HG03045 (cell line): ENCODE measurements around the gene LUC7L.
"Not testable (repeated sequence)": the region's sequence is repeated elsewhere in the genome, so short reads cannot be mapped to it uniquely, and the experiment has no call there.

Experiments used
- ATAC-seq: cut with Tn5 transposase; IDR thresholded peaks from one replicate; pipeline ENCODE4 v1.9.1; 2021; ENCODE audit warnings: mild to moderate bottlenecking, moderate library complexity; ENCODE audit not compliant: unreplicated experiment

The LUC7L gene

DNA sequence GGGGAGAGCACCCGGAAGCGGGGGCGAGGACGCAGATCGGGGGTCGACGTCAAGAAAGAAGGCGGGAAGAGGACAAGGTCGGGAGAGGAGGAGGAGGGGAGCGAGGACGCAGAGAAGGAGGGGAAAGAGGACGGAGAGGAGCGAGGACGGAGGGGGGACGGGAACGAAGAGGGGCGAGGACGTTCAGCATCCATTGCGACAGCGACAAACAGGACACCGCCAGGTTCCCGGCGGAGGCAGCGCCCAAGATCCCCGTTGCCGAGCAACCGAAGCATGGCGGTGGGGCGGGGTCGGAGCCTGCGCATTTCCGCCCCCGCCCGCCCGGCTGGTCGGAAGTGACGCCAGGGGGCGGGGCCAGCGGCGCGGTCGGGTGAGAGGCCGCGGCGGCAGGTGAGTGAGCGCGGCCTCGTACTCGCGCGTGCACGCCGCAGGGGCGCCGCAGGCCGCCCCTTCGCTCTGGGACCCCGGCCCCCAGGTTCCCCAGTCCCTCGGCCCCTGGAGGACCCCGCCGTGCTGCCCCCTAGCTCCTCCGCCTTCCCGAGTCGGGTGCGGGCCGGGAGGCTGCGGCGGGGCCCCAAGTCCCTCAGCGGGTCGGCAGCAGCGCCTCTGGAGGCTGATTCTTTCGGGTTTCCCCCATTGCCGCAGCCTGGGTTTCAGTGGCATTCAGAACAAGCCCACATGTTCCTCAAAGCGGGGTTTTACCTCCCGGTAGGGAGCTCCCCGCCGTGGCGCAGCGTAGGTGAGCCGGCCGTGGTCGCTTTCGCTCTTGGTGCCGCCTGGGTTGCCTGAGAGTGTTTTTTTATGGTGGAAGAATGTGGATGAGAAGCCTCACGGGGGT, 5.4 kb upstream of the LUC7L start, which contains the start of gene FAM234A:
Gene FAM234A, plus strand, starts transcription at position 354 of the 838 bp plus-strand sequence. CDS start 19,593 bp downstream, outside the sequence.
- ATAC-seq, result peak; percentile 78

DNA sequence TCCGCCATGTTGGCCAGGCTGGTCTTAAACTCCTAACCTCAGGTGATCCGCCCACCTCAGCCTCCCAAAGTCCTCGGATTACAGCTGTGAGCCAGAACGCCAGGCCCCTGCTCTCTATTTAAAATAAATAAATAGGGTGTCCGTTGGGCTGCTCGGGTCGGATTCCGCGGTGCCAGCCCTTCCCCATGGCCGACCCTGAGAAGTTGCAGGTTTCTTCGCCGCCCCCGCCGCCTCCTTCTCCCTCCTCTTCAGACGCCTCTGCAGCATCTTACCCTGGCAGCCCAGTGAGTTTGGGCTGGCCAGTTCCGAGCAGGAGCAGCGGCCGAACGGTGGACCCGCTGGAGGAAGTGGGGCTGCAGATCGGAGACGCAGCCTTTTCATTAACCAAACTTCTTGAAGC, 1.7 kb upstream of the LUC7L start:
- ATAC-seq, result no peak

DNA sequence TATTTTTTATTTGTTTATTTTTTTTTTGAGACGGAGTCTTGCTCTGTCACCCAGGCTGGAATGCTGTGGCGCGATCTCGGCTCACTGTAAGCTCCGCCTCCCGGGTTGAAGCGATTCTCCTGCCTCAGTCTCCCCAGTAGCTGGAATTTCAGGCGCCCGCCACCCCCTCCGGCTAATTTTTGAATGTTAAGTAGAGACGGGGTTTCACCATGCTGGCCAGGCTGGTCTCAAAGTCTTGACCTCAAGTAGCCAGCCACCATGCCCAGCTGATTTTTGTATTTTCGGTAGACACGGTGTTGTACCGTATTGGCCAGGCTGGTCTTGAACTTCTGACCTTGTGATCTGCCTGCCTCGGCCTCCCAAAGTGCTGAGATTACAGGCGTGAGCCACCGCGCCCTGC, 1.1 kb upstream of the LUC7L start:
- not testable (repeated sequence) for ATAC-seq

DNA sequence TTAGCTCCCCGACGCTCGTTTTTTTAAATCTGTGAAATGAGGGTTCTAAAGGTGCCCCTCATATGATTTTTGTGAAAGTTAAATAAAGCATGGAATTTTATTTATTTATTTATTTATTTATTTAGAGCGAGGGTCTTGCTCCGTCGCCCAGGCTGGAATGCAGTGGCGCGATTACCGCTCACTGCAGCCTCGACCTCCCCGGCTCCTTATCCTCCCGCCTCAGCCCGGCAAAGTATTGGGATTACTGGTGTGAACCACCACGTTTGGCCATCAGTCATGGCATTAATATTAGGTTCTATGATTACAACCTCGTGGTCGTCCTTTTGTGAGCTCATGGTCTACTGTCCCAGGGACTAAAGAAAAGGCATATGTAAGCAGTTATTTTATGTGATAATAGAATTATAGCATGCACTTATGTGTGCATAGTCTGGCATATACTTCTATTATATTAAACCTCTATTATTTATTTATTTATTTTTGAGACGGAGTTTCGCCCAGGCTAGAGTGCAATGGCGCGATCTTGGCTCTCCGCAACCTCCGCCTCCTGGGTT, 557 bp upstream of the LUC7L start:
- ATAC-seq, result no peak

DNA sequence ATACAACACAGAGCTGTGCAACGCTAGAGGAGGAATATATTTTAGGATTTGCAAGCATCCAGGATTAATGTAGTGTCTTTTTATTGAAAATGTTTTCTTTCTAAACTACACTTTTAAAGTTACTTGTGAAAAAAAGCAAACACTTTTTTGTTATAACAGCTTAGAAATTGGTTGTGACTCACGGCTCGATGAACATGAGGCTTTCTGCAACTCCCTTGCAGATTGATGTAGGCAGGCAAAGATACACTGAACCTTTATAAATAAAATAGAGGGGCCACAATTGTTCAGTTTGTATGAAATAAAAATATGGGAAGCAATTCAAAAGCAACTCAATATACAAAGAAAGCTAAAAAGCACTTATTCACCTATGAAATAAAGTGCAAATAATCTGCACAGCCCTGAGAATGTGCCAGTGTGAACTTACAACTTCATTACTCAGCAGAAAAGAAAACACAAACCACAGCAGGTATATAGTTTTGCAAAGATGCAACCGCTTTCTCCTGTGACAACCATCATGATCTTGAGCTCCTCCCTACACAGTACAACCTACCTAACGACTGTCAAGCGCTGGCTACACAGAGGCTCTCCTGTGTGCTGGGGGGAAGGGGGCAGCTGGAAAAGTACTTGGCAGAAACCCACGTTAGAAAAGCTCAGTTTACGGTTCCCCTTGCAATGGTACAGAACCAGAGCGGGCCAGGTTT, 948 bp downstream of the LUC7L start:
- peak; percentile 2 for ATAC-seq

DNA sequence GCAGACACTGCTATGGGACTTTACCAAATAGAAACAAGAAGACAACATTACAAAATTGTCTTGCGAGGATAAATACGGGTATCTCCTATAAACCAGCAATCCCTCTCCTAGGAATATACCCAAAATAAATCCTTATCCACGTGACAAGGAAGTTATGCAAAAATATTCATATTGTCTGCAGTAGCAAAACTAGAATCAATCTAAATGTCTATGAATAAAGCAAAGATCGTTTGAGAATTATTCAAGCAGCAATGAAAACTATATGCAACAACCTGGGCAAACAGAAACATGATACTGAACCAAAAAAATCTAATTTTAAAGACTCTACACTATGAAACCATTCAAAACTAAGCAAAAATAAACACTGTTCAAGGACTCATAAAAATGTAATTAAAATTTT, 9.2 kb downstream of the LUC7L start:
- ATAC-seq, result no peak

DNA sequence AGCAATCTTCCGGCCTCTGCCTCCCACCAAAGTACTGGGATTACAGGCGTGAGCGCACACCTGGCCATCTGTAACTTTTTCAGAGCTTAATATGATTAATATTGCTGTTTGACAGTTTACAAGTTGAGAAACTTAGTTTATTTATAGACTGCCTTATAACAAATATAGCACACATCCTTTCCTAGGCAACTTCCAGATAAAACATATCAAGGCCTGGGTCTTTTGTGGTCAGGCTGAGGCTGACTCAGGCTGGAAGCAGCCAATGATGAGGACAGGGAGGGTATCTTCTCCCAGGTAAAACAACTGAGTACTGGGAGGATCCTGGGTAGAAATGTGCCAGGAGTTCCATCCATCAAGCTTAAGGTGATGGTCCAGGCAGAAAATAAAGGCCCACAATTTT, 16.2 kb downstream of the LUC7L start:
- no peak for ATAC-seq

DNA sequence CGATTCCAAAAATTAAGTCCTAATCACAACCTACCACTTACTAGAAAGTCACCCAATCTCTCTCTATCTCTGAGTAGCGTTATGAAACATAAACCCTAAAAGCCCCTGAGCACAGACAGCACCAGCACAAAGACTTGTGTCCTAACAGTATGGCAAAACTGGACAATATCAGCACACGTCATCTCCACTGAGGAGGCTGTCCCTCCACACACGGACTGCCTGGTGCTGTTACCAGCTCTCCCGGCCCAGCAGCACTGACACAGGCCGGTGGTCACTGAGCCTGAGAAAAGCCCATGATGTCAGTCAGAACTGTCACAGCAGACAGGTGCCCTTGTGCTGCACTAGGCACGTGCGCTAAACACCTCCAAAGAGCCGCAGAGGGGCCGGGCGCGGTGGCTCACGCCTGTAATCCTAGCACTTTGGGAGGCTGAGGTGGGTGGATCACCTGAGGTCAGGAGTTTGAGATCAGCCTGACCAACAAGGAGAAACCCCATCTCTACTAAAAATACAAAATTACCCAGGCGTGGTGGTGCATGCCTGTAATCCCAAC, 17.5 kb downstream of the LUC7L start:
- not testable (repeated sequence) for ATAC-seq

DNA sequence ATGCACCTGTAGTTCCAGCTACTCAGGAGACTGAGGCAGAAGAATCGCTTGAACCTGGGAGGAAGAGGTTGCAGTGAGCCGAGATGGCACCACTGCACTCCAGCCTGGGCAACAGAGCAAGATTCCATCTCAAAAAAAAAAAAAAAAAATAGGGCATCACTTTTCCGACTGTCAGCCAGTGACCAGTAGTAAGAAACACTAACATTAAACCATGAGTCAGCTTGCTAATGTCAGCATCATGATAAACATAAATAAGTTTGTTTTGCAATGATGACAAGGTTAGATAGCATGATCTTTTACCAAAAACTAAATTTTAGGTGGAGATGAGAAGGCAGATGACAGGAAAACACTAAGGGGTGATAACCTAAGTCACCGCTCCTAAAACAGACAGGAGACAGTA, 19.9 kb downstream of the LUC7L start:
- ATAC-seq, result not testable (repeated sequence)

DNA sequence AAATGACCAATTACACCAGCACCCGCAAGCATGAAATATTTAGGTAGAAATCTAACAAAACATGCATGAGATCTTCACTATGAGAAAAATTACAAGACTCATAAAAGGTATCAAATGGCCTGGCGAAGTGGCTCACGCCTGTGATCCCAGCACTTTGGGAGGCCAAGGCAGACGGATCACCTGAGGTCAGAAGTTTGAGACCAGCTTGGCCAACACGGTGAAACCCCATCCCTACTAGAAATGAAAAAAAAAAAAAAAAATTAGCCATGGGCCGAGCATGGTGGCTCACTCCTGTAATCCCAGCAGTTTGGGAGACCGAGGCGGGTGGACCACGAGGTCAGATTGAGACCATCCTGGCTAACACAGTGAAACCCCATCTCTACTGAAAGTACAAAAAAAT, 25.2 kb downstream of the LUC7L start:
- ATAC-seq, result not testable (repeated sequence)

DNA sequence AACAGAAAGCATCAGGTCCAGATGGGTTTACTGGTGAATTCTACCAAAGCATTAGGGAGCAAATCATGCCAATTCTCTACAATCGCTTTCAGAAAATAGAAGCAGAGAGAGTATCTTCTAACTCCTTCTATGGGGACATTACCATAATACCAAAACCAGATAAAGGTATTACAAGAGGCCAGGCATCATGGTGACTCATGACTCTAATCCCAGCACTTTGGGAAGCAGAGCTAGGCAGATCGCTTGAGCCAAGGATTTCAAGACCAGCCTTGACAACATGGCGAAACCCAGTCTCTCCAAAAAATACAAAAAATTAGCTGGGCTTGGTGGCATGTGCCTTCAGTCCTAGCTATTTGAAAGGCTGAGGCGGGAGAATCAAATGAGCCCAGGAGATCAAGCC, 26.0 kb downstream of the LUC7L start:
- ATAC-seq, result no peak

DNA sequence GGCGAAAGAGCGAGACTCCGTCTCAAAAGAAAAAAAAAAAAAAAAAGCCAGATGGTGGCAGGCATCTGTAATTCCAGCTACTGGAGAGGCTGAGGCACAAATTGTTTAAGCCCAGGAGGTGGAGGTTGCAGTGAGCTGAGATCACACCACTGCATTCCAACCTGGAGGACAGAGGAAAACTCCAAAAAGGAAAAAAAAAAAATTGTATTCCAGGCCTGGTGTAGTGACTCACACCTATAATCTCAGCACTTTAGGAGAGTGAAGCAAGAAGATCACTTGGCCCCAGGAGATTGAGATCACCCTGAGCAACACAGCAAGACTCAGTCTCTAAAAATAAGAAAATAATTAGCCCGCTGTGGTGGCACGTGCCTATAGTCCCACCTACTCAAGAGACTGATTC, 28.9 kb downstream of the LUC7L start:
- ATAC-seq, result no peak

DNA sequence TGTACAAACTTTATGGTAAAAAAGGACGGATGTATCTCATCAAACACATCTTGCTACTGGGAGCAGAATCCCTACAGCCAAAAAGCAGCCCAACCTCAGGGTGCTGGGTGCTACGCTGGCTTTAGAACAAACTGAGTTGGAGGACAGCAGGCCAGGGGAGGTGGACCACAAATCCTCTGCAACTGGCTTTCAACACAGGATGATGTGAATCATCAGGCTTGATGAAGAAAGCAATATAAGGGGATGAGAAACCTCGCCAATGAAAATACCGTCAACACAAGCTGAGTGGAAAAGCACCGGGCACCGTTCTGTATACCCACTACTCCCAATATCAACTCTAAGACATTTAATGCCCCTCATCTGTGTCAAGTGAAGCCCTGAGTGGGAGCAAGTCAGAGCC, 34.7 kb downstream of the LUC7L start:
- no peak for ATAC-seq

DNA sequence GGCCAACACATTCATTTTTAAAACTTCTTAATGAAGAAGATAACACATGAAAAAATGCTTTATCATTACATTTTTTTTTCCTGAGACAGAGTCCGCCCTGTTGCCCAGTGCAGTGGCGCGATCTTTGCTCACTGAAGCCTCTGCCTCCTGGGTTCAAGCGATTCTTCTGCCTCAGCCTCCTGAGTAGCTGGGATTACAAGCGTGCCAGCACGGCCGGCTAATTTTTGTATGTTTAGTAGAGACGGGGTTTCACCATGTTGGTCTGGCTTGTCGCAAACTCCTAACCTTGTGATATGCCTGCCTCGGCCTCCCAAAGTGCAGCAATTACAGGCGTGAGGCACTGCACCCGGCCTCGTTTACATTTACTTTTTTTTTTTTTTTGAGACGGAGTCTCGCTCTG, 35.8 kb downstream of the LUC7L start:
- ATAC-seq, result no peak

DNA sequence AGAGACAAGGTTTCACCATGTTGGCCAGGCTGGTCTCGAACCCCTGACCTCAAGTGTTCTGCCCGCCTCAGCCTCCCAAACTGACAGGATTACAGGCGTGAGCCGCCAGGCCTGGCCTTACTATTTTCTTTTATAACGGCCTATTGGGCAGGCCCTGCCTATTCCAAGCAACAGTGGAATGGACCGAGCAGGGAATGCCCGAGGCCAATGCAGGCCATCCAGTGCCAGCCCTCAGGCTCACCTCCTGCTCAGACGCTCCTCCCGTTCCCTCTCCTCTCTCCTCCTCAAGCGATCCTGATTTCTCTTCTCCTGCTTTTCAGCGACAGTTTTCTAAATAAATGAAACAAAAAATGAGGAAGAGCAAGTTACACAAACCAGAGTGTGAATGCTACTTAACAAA, 36.6 kb downstream of the LUC7L start:
- ATAC-seq, result no peak

DNA sequence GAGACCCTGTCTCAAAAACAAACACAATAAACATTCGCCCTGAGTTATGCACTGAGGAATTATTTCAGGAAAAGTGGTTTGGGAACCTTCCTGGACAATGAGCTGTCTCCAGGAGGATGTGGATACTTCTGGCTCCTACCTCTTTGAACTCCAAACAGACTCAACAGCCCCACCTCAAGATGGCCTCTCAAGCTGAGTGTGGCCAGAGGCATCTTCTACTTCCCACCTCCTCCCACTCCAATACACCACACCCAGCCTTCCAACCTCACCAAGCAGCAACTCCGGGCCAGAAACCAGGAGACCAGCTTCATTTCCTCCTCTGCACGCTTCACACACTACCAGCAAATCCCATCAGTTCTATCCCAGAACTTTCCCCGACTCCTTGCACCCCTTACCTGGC, 37.4 kb downstream of the LUC7L start:
- ATAC-seq, result no peak

DNA sequence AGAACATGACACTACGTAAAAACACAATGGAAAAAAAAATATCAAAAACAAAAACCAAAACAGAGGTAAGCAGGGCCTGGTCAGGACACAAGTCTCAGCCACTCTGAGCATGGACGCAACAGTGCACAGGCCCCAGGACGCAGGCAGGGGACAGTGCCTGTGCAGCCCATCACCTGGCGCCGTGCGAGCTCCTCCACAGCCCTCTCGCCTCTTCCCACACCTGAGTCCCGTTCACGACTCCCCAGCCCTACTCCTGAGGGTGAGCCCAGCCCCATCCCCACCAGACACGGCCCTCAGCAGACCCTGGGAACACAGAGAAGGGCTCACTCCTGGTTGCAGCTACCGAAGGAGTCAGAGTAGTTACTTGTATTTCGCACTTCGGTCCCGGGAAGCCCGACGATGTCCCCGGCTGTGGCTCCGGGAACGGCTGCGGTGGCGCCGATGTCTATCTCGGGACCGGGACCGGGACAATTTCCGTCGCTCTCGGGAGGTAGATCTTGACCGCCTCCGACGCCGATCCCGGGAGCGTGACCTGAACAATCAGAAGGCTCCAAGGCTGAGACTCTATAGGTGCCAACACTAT, 39.6 kb downstream of the LUC7L start:
- no peak for ATAC-seq

DNA sequence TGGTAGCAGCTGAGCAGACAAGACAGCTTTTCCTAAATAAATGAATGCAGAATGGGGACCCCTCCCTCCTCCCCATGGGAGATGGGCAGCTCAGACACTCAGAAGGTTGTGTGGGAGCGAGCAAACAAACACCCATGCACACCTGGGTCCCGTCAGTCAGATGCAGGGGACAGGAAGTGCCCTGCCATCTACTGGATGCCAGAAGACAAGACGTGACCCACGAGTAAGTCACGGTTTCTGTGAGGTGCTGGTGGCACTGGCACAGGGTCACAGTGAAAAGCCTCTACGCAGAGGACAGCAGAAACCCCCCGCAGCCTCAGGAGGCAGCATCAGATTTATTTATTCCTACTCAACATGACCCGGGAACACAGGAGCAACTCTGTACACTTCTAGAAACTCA, 40.6 kb downstream of the LUC7L start:
- no peak for ATAC-seq

DNA sequence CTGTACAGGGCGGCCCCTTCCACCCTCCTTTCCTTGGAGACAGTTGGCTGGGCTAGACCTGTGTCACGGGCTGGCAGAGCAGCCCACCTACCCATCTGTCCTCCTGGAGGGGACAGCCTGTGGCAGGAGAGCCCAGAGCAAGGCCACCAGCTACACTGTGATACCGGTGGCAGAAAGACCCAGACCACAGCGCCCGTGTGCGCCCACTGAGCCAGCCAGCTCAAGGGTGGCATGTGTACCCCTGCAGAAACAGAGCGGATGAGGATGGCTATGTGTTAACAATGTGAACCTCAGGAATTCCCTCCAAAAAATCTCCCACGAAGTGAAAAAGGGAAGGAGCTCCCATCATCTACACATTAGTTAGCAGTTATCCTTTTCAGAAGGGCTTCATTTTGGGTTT, 41.9 kb downstream of the LUC7L start:
- ATAC-seq, result no peak

DNA sequence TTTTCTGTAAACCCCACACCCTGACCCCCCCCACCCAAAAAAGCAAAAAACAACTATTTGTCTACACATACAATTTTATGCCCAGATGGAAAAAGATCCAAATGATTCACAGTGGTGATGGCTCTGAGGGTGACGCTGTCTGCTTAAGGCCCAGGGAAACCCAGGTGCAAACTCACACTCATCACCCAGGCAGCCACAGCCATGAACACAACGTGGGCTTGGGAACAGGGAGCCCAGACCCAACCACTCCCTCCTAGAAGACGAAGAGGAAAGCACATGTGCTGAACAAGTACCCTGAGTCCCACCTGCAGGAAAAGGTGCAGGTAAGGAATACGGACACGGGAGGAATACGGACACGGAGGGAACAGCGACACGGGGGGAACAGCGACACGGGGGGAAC, 43.6 kb downstream of the LUC7L start:
- no peak for ATAC-seq

DNA sequence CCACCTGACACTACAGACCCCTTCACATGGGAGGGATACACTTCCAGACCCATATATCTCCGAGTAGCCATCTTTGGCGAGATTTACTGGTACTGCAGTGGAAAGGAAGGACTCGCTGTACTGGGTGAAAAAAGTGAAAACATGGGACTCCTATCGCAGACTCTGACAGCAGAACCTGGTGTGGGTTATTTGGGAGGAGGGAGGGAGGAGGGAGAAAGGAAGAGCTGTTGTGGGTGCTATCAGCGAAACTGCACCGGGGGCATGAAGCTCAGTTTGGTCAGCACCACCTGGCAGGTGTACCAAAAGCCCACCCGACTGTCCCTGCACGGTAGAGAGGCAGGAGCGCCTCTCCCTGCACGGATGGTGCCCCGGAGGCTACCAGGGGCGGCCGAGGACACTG, 44.0 kb downstream of the LUC7L start:
- ATAC-seq, result no peak
